Keratinocyte (primary cell): Measurements from ENCODE around the gene SSBP2. TPM values are rescaled to one million over a fixed set of nuclear protein-coding genes. Genes with fewer than 3 reads are reported as not detected.

Experiments used
- DNase-seq: peaks from one replicate; pipeline ENCODE4 v3.0.0-alpha.2; 2011; ENCODE audit warnings: low read depth, missing footprints, low spot score
- FAIRE-seq: peaks from 2 replicates; lab custom pipeline; 2011; peaks lifted over from hg19 to GRCh38; lab: Jason Lieb, UNC
- H2AFZ ChIP-seq: 2 replicates; pipeline ENCODE4 v1.6.0; 2012; ENCODE audit warnings: low read length, control low read depth, inconsistent platforms; ENCODE audit not compliant: control insufficient read depth
- H3K27ac ChIP-seq: 2 replicates; pipeline ENCODE4 v1.5.1; 2011; ENCODE audit warnings: low read length; ENCODE audit not compliant: control insufficient read depth, insufficient read depth
- H3K27me3 ChIP-seq: 3 replicates; pipeline ENCODE4 v1.6.0; 2011; ENCODE audit warnings: low read length; ENCODE audit not compliant: control insufficient read depth, insufficient read depth; ENCODE audit errors: extremely low read depth
- H3K36me3 ChIP-seq, 2 experiments: 2 replicates in 1 of 2; 3 replicates in 1 of 2; pipeline ENCODE4 v1.5.1; 2011; ENCODE audit warnings: low read length in 2 of 2, mild to moderate bottlenecking in 1 of 2; ENCODE audit not compliant: control insufficient read depth in 2 of 2, insufficient read depth in 2 of 2; ENCODE audit errors: extremely low read depth in 1 of 2
- H3K4me1 ChIP-seq: 3 replicates; pipeline ENCODE4 v1.5.1; 2011; ENCODE audit warnings: low read length; ENCODE audit not compliant: control insufficient read depth, insufficient read depth; ENCODE audit errors: extremely low read depth
- H3K4me2 ChIP-seq: 3 replicates; pipeline ENCODE4 v1.6.0; 2011; ENCODE audit warnings: low read depth, low read length; ENCODE audit not compliant: control insufficient read depth, insufficient read depth; ENCODE audit errors: extremely low read depth
- H3K4me3 ChIP-seq, 3 experiments: fragments of 200-600 bp in 1 of 3; sonication (generic) in 1 of 3; 2 replicates in 2 of 3; 3 replicates in 1 of 3; pipeline ENCODE4 v1.5.1; 2011 to 2016; ENCODE audit warnings: low read length in 3 of 3, mild to moderate bottlenecking in 3 of 3, control low read depth in 2 of 3, inconsistent platforms in 1 of 3, low read depth in 1 of 3, mixed read lengths in 1 of 3, mixed run types in 1 of 3, moderate library complexity in 1 of 3; ENCODE audit not compliant: control insufficient read depth in 2 of 3, insufficient read depth in 2 of 3; ENCODE audit errors: extremely low read depth in 1 of 3
- H3K79me2 ChIP-seq: 2 replicates; pipeline ENCODE4 v1.6.0; 2012; ENCODE audit warnings: low read length; ENCODE audit not compliant: control insufficient read depth, insufficient read depth
- H3K9ac ChIP-seq: 3 replicates; pipeline ENCODE4 v1.6.0; 2011; ENCODE audit warnings: low read length; ENCODE audit not compliant: control insufficient read depth, insufficient read depth; ENCODE audit errors: extremely low read depth
- H3K9me1 ChIP-seq: 3 replicates; pipeline ENCODE4 v1.6.0; 2011; ENCODE audit warnings: low read length; ENCODE audit not compliant: control insufficient read depth, insufficient read depth; ENCODE audit errors: extremely low read depth
- H3K9me3 ChIP-seq: 2 replicates; pipeline ENCODE4 v1.5.1; 2012; ENCODE audit warnings: low read depth, low read length; ENCODE audit not compliant: control insufficient read depth
- H4K20me1 ChIP-seq: 3 replicates; pipeline ENCODE4 v1.6.0; 2011; ENCODE audit warnings: low read length; ENCODE audit not compliant: control insufficient read depth, insufficient read depth; ENCODE audit errors: extremely low read depth
- EZH2 ChIP-seq: IDR thresholded peaks from one replicate; pipeline ENCODE4 v1.6.1; 2012; ENCODE audit warnings: inconsistent platforms, mild to moderate bottlenecking, low read length, moderate library complexity
- dilution Hi-C: fragments of 300-500 bp; cut with MboI; formaldehyde crosslinking; loops from one replicate; pipeline ENCODE4 v1.7.0; 2020; ENCODE audit warnings: low sequenced_read_pairs; ENCODE audit not compliant: extremely low pct_ligation_motif_present
- polyA minus RNA-seq, 3 experiments: library from RNA; depleted of rRNA, polyadenylated mRNA; stranded (reverse); fragments of >200 nt; gene quantifications; 1 replicate in 1 of 3; 2 replicates in 1 of 3; 3 replicates in 1 of 3; pipeline ENCODE4 v1.2.3, GENCODE V29; 2011
- polyA plus RNA-seq, 5 experiments: library from polyadenylated mRNA; depleted of rRNA in 3 of 5; stranded (reverse) in 3 of 5; stranded (forward) in 1 of 5; unstranded in 1 of 5; fragments of >200 nt; gene quantifications; 1 replicate in 1 of 5; 2 replicates in 3 of 5; 3 replicates in 1 of 5; pipeline versions ENCODE4 v1.2.1 to v1.2.3, GENCODE V29; 2011 to 2012; ENCODE audit warnings: missing spikeins in 2 of 5, low read depth in 1 of 5, low replicate concordance in 1 of 5
- TF ChIP-seq, protein P1 (sequence below), 3 experiments: IDR thresholded peaks in 1 of 3; conservative IDR thresholded peaks in 1 of 3; optimal IDR thresholded peaks in 1 of 3; 2 replicates in 2 of 3; 3 replicates in 1 of 3; pipeline versions ENCODE3 to v1.5.1; 2011; ENCODE audit warnings: low read length in 3 of 3, mild to moderate bottlenecking in 3 of 3, moderate library complexity in 2 of 3, control low read depth in 1 of 3, inconsistent platforms in 1 of 3; ENCODE audit not compliant: insufficient read depth in 2 of 3; ENCODE audit errors: extremely low read depth in 1 of 3

Gene SSBP2
- polyA plus RNA-seq (7.9 to 34.2 TPM (median 14.6 TPM) in 3 replicates), polyA minus RNA-seq (3.9 to 41.0 TPM (median 20.2 TPM) in 3 replicates)
- 14.9 TPM for polyA plus RNA-seq (2011; ENCODE audit: low read depth)
- polyA plus RNA-seq (2011; cell fraction: cytosol; rRNA removed): 14.0 and 25.3 TPM in 2 replicates
- 24.4 and 28.5 TPM in 2 replicates for polyA plus RNA-seq (2011; cell fraction: nucleus; rRNA removed)
- 5.2 and 27.8 TPM in 2 replicates for polyA plus RNA-seq (2012; ENCODE audit: low replicate concordance)
- polyA minus RNA-seq (2011; cell fraction: cytosol; rRNA and poly(A)+ RNA removed): 16.7 TPM
- polyA minus RNA-seq (2011; cell fraction: nucleus; rRNA and poly(A)+ RNA removed): 12.1 and 19.0 TPM in 2 replicates

DNA sequence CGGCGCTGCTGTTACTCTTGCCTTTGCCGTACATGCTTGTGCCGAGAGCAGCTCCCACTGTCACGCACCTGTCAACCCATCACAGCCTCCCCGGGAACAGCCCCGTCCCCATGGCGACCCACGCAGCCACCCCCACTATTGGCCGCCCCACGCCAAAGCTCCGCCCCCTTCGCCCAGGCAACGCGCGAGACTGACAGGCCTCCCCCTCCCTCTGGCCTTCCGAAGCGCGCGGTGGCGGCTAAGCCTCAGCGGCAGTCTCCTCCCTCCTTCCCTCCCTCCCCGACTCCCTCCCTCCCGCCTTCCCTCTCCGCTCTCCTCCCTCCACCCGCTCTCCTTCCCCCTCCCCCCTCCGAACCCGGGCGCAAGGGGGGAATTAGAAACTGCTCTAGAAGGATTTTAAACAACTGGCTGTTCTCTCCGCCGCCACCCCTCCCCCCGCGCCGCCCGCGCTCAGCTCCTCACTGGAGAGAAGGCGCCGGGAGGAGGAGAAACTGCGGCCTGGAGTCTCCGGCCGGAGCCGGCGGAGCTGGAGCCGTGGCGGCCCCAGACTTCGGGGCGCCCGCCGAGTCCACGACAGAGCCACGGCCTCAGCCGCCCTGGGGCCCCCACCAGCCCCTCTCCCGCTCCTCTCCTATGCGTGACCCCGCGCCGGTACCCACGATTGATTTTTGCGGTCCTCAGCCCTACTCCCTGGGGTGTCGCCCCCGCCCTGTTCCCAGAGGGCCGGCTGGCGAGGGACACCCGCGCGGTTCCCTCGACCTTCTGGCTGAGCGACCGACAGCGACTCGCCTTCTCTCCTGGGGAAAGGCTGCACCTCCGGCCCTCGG, at the start of gene SSBP2:
Gene SSBP2, minus strand, starts transcription at position 89 of the 827 bp plus-strand sequence. Its CDS starts 55 bp downstream, at position 34.
- Histone ChIP-seq H3K9me3 (no peaks in the 10 kb centered on the region), H3K79me2 (no peaks in the 10 kb centered on the region), H3K9me1 (no peaks in the 10 kb centered on the region), H3K27me3 (no peaks in the 10 kb centered on the region), H4K20me1 (no peaks in the 10 kb centered on the region), H2AFZ (peak within 1 kb of the TSS; percentile 93), H3K4me2 (peak within 1 kb of the TSS; percentile 83), H3K9ac (peak within 1 kb of the TSS; percentile 85), H3K4me3 (peak within 1 kb of the TSS; percentile 74 to 79 (median 77)), H3K27ac (peak within 1 kb of the TSS; percentile 79), H3K4me1 (peaks cover 23% of the 10 kb centered on the region), H3K36me3 (no peaks in the 10 kb centered on the region)
- FAIRE-seq (peak; percentile 64), DNase-seq (peak; percentile 71)
- no peak for TF ChIP-seq EZH2
- TF ChIP-seq, protein P1, sequence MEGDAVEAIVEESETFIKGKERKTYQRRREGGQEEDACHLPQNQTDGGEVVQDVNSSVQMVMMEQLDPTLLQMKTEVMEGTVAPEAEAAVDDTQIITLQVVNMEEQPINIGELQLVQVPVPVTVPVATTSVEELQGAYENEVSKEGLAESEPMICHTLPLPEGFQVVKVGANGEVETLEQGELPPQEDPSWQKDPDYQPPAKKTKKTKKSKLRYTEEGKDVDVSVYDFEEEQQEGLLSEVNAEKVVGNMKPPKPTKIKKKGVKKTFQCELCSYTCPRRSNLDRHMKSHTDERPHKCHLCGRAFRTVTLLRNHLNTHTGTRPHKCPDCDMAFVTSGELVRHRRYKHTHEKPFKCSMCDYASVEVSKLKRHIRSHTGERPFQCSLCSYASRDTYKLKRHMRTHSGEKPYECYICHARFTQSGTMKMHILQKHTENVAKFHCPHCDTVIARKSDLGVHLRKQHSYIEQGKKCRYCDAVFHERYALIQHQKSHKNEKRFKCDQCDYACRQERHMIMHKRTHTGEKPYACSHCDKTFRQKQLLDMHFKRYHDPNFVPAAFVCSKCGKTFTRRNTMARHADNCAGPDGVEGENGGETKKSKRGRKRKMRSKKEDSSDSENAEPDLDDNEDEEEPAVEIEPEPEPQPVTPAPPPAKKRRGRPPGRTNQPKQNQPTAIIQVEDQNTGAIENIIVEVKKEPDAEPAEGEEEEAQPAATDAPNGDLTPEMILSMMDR (optimal IDR thresholded peaks at IDR 0.05 in 1 of 3, IDR thresholded peaks at IDR 0.05 in 1 of 3, conservative IDR thresholded peaks at IDR 0.05 in 1 of 3; ENCODE audit: extremely low read depth in 1 of 3, insufficient read depth in 2 of 3, low read length in 3 of 3): no peak
- dilution Hi-C loops: no loop called here

DNA sequence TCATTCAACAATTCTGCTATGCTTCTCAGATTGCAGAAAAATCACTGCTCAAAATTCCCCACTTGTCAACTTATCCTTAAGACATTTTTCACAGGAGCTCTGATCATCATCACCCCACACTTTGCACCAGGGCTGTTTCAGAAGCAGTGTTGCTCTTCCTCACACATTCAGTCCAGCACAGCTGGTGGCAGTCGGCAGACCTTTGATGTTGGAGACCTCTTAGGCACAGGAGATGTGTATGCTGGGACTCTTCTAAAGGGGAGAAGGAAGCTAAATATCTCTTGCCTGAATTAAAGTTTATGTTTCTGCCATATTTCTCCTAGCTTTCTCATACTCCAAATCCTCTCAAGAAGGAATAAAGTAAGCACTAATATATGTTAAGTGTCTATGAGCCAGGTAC, 44.8 kb upstream of the SSBP2 start:
- Histone ChIP-seq H3K4me3 (no peak overlapping the region), H4K20me1 (no peaks in the 10 kb centered on the region), H3K36me3 (no peaks in the 10 kb centered on the region), H2AFZ (no peak overlapping the region), H3K4me1 (peaks cover 2% of the 10 kb centered on the region), H3K27ac (no peak overlapping the region), H3K4me2 (no peak overlapping the region), H3K9me3 (no peaks in the 10 kb centered on the region), H3K9ac (no peak overlapping the region), H3K9me1 (no peaks in the 10 kb centered on the region), H3K79me2 (no peaks in the 10 kb centered on the region), H3K27me3 (no peaks in the 10 kb centered on the region)
- dilution Hi-C loops: no loop called here
- FAIRE-seq (no peak), DNase-seq (no peak)
- TF ChIP-seq EZH2: no peak
